HUDEP-2 (cell line): ENCODE data around the gene RPRD1A.
"Not testable (repeated sequence)": the region's sequence is repeated elsewhere in the genome, so short reads cannot be mapped to it uniquely, and the experiment has no call there.

Experiments
- DNase-seq, 76 experiments: peaks; one replicate each; lab custom pipeline; 2025; ENCODE audit not compliant: unreplicated experiment in 76 of 76; lab: John Stamatoyannopoulos, UW

Gene RPRD1A

GRCh38 chr18:35973650-35974049, 93.7 kb downstream of the RPRD1A start:
- DNase-seq: no peak

- peak; percentile 42 to 99 (median 94) for DNase-seq
These were observed 95.0 kb downstream of the RPRD1A start, which contains the start of gene RMP24 for GRCh38 chr18:35972197-35973000. RMP24 (plus strand) TSS chr18:35972679.

- peak in 13 of 76 experiments; percentile 21 to 54 (median 43) for DNase-seq
These were observed 95.6 kb downstream of the RPRD1A start for GRCh38 chr18:35971661-35972196.

- DNase-seq: no peak
These were observed 97.7 kb downstream of the RPRD1A start for GRCh38 chr18:35969676-35970075.

GRCh38 chr18:35968278-35968880, 99.0 kb downstream of the RPRD1A start:
- DNase-seq: no peak

- DNase-seq: not testable (repeated sequence)
These were observed 99.5 kb downstream of the RPRD1A start for GRCh38 chr18:35967866-35968265.

GRCh38 chr18:35964319-35964718, 103.0 kb downstream of the RPRD1A start:
- DNase-seq: no peak

- DNase-seq: no peak
These were observed 105.0 kb downstream of the RPRD1A start for GRCh38 chr18:35962320-35962719.

GRCh38 chr18:35956226-35956625, 111.1 kb downstream of the RPRD1A start:
- DNase-seq: no peak

GRCh38 chr18:35953688-35954087, 113.7 kb downstream of the RPRD1A start:
- no peak for DNase-seq

- no peak for DNase-seq
These were observed 116.8 kb downstream of the RPRD1A start for GRCh38 chr18:35950628-35950982.

- peak in 45 of 76 experiments; percentile 3 to 59 (median 24) for DNase-seq
These were observed 117.3 kb downstream of the RPRD1A start for GRCh38 chr18:35949903-35950627.

GRCh38 chr18:35949090-35949489, 118.3 kb downstream of the RPRD1A start:
- no peak for DNase-seq

GRCh38 chr18:35948080-35948479, 119.3 kb downstream of the RPRD1A start:
- no peak for DNase-seq

GRCh38 chr18:35942661-35943060, 124.7 kb downstream of the RPRD1A start:
- DNase-seq: no peak

- no peak for DNase-seq
These were observed 125.2 kb downstream of the RPRD1A start for GRCh38 chr18:35942133-35942532.

- no peak for DNase-seq
These were observed 126.1 kb downstream of the RPRD1A start for GRCh38 chr18:35941299-35941698.
